Mucosa of descending colon (tissue), 3 donors: ENCODE measurements around the gene KCNK2. TPM values are rescaled to one million over a fixed set of nuclear protein-coding genes. Genes with fewer than 3 reads are reported as not detected.

Experiments
- ATAC-seq: fragments of 200-7000 bp; cut with Tn5 transposase; one replicate; pipeline ENCODE4 v1.9.1; 2020; ENCODE audit warnings: mild to moderate bottlenecking, moderate library complexity
- DNase-seq, 3 donors: peaks; one replicate each; pipeline ENCODE4 v3.0.0-alpha.2; 2020
- H3K36me3 ChIP-seq: fragments of 200-600 bp; one replicate; pipeline ENCODE4 v1.8.0; 2021; ENCODE audit warnings: low read depth, mild to moderate bottlenecking
- H3K4me1 ChIP-seq: fragments of 200-600 bp; one replicate; pipeline ENCODE4 v1.8.0; 2021; ENCODE audit warnings: low read depth, mild to moderate bottlenecking
- H3K4me3 ChIP-seq: fragments of 200-600 bp; one replicate; pipeline ENCODE4 v1.8.0; 2021; ENCODE audit warnings: mild to moderate bottlenecking
- H3K9me3 ChIP-seq: fragments of 200-600 bp; one replicate; pipeline ENCODE4 v1.8.0; 2021; ENCODE audit warnings: mild to moderate bottlenecking
- intact Hi-C, 2 donors: fragments of 100-400 bp; cut with DNase I in 1 of 2; cut with micrococcal nuclease in 1 of 2; formaldehyde crosslinking; loops; one replicate each; pipeline versions ENCODE4 v1.11.0 to v1.11.1; 2022; cut with DNase I, micrococcal nuclease
- total RNA-seq, 3 donors: library from RNA; stranded (reverse); fragmentation: NEBNext Ultra II Directional in 2 of 3; extraction: Animal tissue kit (Norgen Biotek cat#: 25700) in 2 of 3; gene quantifications; one replicate each; pipeline versions ENCODE4 v1.2.1 to v1.2.4, GENCODE V29; 2021 to 2023
- TF ChIP-seq, protein P1 (sequence below): fragments of 200-600 bp; IDR thresholded peaks from one replicate; pipeline ENCODE4 v1.8.0; 2022; ENCODE audit warnings: antibody characterized with exemption, mild to moderate bottlenecking
- donor health status: DM: no; HTN: no; CAD: no; lungs with moderate emphysema.
- donor health status: DM: no; HTN: no; CAD: no.
- donor health status: DM: no; HTN: yes; CAD: no.

The KCNK2 gene
- total RNA-seq, 3 donors from 2014 or later: 0.34 to 1.6 (median 0.43) TPM

GRCh38 chr1:215045698-215046308 lies 36.7 kb upstream of the KCNK2 start:
- H3K4me3 ChIP-seq: no peak overlapping the region
- TF ChIP-seq, protein P1, sequence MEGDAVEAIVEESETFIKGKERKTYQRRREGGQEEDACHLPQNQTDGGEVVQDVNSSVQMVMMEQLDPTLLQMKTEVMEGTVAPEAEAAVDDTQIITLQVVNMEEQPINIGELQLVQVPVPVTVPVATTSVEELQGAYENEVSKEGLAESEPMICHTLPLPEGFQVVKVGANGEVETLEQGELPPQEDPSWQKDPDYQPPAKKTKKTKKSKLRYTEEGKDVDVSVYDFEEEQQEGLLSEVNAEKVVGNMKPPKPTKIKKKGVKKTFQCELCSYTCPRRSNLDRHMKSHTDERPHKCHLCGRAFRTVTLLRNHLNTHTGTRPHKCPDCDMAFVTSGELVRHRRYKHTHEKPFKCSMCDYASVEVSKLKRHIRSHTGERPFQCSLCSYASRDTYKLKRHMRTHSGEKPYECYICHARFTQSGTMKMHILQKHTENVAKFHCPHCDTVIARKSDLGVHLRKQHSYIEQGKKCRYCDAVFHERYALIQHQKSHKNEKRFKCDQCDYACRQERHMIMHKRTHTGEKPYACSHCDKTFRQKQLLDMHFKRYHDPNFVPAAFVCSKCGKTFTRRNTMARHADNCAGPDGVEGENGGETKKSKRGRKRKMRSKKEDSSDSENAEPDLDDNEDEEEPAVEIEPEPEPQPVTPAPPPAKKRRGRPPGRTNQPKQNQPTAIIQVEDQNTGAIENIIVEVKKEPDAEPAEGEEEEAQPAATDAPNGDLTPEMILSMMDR: no peak
- no peak for ATAC-seq

GRCh38 chr1:215052256-215053015 lies 30.1 kb upstream of the KCNK2 start:
- intact Hi-C loops: no loop called here
- no peak for DNase-seq
- Histone ChIP-seq H3K36me3 (no peaks in the 10 kb centered on the region), H3K4me1 (no peaks in the 10 kb centered on the region), H3K4me3 (no peak overlapping the region), H3K9me3 (no peaks in the 10 kb centered on the region)
- no peak for ATAC-seq
- TF ChIP-seq, protein P1: no peak

More at GRCh38 chr1:215045698-215046308, 36.7 kb upstream of the KCNK2 start:
- no peaks in the 10 kb centered on the region for H3K9me3 ChIP-seq
- no peaks in the 10 kb centered on the region for H3K4me1 ChIP-seq
- intact Hi-C loops: no loop called here
- DNase-seq: no peak
- no peaks in the 10 kb centered on the region for H3K36me3 ChIP-seq

DNA sequence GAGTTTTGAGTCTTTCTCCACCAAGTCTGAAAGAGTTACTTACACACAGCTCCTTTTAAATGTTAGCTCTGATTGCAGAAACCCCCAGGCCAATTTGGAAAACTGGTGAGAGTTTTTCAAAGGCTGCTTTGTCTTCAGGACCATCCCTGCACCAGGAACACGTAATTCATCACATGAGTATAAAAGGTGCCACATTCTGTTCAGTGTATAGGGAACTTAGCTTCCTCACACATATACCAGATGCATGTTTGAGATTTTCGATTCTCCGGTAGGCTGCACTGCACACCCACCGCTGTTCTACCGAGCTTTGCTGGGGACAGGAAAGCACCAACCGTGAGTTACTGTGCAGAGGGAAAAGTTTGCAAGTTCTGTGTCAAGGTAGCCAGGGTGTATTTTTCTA lies 28.3 kb upstream of the KCNK2 start:
- Histone ChIP-seq H3K36me3 (no peaks in the 10 kb centered on the region), H3K4me1 (no peaks in the 10 kb centered on the region), H3K4me3 (no peak overlapping the region), H3K9me3 (no peaks in the 10 kb centered on the region)
- intact Hi-C loops: no loop called here
- DNase-seq (no peak), ATAC-seq (no peak)
- TF ChIP-seq, protein P1: no peak

GRCh38 chr1:215055281-215055935 lies 27.1 kb upstream of the KCNK2 start:
- DNase-seq (no peak), ATAC-seq (no peak)
- Histone ChIP-seq H3K9me3 (no peaks in the 10 kb centered on the region), H3K4me1 (no peaks in the 10 kb centered on the region), H3K4me3 (no peak overlapping the region), H3K36me3 (no peaks in the 10 kb centered on the region)
- TF ChIP-seq, protein P1: no peak
- intact Hi-C loops: no loop called here

GRCh38 chr1:215056584-215056983 lies 26.0 kb upstream of the KCNK2 start:
- Histone ChIP-seq H3K4me1 (no peaks in the 10 kb centered on the region), H3K4me3 (no peak overlapping the region), H3K9me3 (no peaks in the 10 kb centered on the region), H3K36me3 (no peaks in the 10 kb centered on the region)
- DNase-seq (no peak), ATAC-seq (no peak)
- TF ChIP-seq, protein P1: no peak
- intact Hi-C loops: no loop called here
